Natural killer cell (primary cell): ENCODE measurements around the gene ELFN1. TPM values are rescaled to one million over a fixed set of nuclear protein-coding genes. Genes with fewer than 3 reads are reported as not detected.

ENCODE experiments used
- ATAC-seq, 3 donors: fragments of 150-1000 bp in 2 of 3; fragments of 200-7000 bp in 1 of 3; cut with Tn5 transposase; 1 replicate in 1 of 3; 2 replicates in 2 of 3; pipeline ENCODE4 v1.10.0; 2021; ENCODE audit warnings: mild to moderate bottlenecking in 2 of 3, moderate library complexity in 2 of 3
- DNase-seq, 2 donors: peaks; one replicate each; pipeline versions ENCODE4 v3.0.0 to v3.0.0-alpha.2; 2013 to 2021; ENCODE audit warnings: mixed read lengths in 1 of 2
- H3K27ac ChIP-seq: one replicate; pipeline ENCODE4 v1.5.1; 2013; ENCODE audit warnings: mild to moderate bottlenecking, low read length
- H3K27me3 ChIP-seq: one replicate; pipeline ENCODE4 v1.6.1; 2013; ENCODE audit warnings: low read length; ENCODE audit not compliant: control insufficient read depth, insufficient read depth
- H3K36me3 ChIP-seq: one replicate; pipeline ENCODE4 v1.6.1; 2013; ENCODE audit warnings: low read length; ENCODE audit not compliant: control insufficient read depth, insufficient read depth
- H3K4me1 ChIP-seq: one replicate; pipeline ENCODE4 v1.6.1; 2013; ENCODE audit warnings: low read length; ENCODE audit not compliant: control insufficient read depth, insufficient read depth
- H3K4me3 ChIP-seq: one replicate; pipeline ENCODE4 v1.5.1; 2013; ENCODE audit warnings: low read length
- H3K9me3 ChIP-seq: one replicate; pipeline ENCODE4 v1.6.1; 2013; ENCODE audit warnings: low read length; ENCODE audit not compliant: control insufficient read depth, insufficient read depth
- H3K27ac Mint-ChIP-seq, 2 donors: one replicate each; pipeline ENCODE4 v1.8.0; 2022; ENCODE audit warnings: mild to moderate bottlenecking in 2 of 2, mixed read lengths in 2 of 2, moderate library complexity in 1 of 2
- H3K27me3 Mint-ChIP-seq, 2 donors: one replicate each; pipeline ENCODE4 v1.8.0; 2022; ENCODE audit warnings: low read depth in 2 of 2, mixed read lengths in 2 of 2
- H3K36me3 Mint-ChIP-seq: one replicate; pipeline ENCODE4 v1.8.0; 2022; ENCODE audit warnings: mixed read lengths
- H3K4me1 Mint-ChIP-seq, 2 donors: one replicate each; pipeline ENCODE4 v1.8.0; 2022; ENCODE audit warnings: mixed read lengths in 2 of 2
- H3K4me3 Mint-ChIP-seq: one replicate; pipeline ENCODE4 v1.8.0; 2022; ENCODE audit warnings: mild to moderate bottlenecking, moderate library complexity, mixed read lengths
- H3K9me3 Mint-ChIP-seq, 2 donors: one replicate each; pipeline ENCODE4 v1.8.0; 2022; ENCODE audit warnings: mixed read lengths in 2 of 2
- WGBS: methylation state at CpG from one replicate; pipeline ENCODE4 v1.1.7; 2013; ENCODE audit warnings: missing lambda C conversion rate; ENCODE audit not compliant: insufficient coverage; 5-methylcytosine and 5-hydroxymethylcytosine counted together
- intact Hi-C: fragments of 100-400 bp; cut with micrococcal nuclease; formaldehyde crosslinking; loops from one replicate; pipeline ENCODE4 v1.14.2; 2022
- total RNA-seq, 4 donors: library from RNA; stranded (reverse); fragments of 120-200 nt in 1 of 4; gene quantifications; one replicate each; pipeline versions ENCODE4 v1.2.3 to v1.2.4, GENCODE V29; 2013 to 2022
- TF ChIP-seq, protein P1 (sequence below): fragments of 200-600 bp; IDR thresholded peaks from one replicate; pipeline ENCODE4 v1.8.0; 2022; ENCODE audit warnings: antibody characterized with exemption

ELFN1 gene
- total RNA-seq, 3 donors from 2014 or later (not counting 1 experiment from before 2014, with no cell fraction given) = 0.30 to 0.45 TPM; not detected in 1

GRCh38 chr7:1794888-1795542, 124.9 kb downstream of the ELFN1 start:
- TF ChIP-seq, protein P1, sequence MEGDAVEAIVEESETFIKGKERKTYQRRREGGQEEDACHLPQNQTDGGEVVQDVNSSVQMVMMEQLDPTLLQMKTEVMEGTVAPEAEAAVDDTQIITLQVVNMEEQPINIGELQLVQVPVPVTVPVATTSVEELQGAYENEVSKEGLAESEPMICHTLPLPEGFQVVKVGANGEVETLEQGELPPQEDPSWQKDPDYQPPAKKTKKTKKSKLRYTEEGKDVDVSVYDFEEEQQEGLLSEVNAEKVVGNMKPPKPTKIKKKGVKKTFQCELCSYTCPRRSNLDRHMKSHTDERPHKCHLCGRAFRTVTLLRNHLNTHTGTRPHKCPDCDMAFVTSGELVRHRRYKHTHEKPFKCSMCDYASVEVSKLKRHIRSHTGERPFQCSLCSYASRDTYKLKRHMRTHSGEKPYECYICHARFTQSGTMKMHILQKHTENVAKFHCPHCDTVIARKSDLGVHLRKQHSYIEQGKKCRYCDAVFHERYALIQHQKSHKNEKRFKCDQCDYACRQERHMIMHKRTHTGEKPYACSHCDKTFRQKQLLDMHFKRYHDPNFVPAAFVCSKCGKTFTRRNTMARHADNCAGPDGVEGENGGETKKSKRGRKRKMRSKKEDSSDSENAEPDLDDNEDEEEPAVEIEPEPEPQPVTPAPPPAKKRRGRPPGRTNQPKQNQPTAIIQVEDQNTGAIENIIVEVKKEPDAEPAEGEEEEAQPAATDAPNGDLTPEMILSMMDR = no peak
- Histone ChIP-seq H3K4me3 (no peak overlapping the region), H3K27me3 (peaks cover 4% of the 10 kb centered on the region), H3K36me3 (no peaks in the 10 kb centered on the region), H3K4me1 (no peaks in the 10 kb centered on the region), H3K27ac (no peak overlapping the region), H3K9me3 (peaks cover 7% of the 10 kb centered on the region)
- H3K4me1 Mint-ChIP-seq = no peaks in the 10 kb centered on the region
- no peak overlapping the region for H3K27ac Mint-ChIP-seq
- intact Hi-C loops = no loop called here
- peaks cover 28% of the 10 kb centered on the region for H3K36me3 Mint-ChIP-seq
- peaks cover 19 to 30% of the 10 kb centered on the region in 2 donors for H3K27me3 Mint-ChIP-seq
- no peak for ATAC-seq
- no peak overlapping the region for H3K4me3 Mint-ChIP-seq
- no CpG with 5 or more reads among the region's 1 CpG for WGBS
- peaks cover 5 to 7% of the 10 kb centered on the region in 2 donors for H3K9me3 Mint-ChIP-seq
- no peak for DNase-seq

Other genes starting within 250 kb of the ELFN1 start
- 1 to 10 TPM; 2.5 to 4.4 (median 2.8) TPM for gene MICALL2, start 210.8 kb upstream of the ELFN1 start, total RNA-seq
- 100 to 1,000 TPM in 2 of 3 donors, 10 to 100 TPM in 1; 92.7 to 115 (median 111) TPM for gene INTS1, start 165.9 kb upstream of the ELFN1 start, total RNA-seq
- gene MAFK, start 139.6 kb upstream of the ELFN1 start, total RNA-seq = 10 to 100 TPM; 57.9 to 71.3 (median 62.8) TPM
- under 1 TPM in 1 of 3 donors, not detected in 2; 0.14 TPM for gene TMEM184A, start 114.1 kb upstream of the ELFN1 start, total RNA-seq
- gene PSMG3, start 100.2 kb upstream of the ELFN1 start, total RNA-seq = 10 to 100 TPM; 19.0 to 21.4 (median 20.5) TPM